Measurements from ENCODE around the gene SIK2.
A peak's percentile ranks its signal among the peaks of the same experiment; 100 is the strongest.
"Not testable (repeated sequence)": the region's sequence is repeated elsewhere in the genome, so short reads cannot be mapped to it uniquely, and the experiment has no call there.

Gene SIK2

DNA sequence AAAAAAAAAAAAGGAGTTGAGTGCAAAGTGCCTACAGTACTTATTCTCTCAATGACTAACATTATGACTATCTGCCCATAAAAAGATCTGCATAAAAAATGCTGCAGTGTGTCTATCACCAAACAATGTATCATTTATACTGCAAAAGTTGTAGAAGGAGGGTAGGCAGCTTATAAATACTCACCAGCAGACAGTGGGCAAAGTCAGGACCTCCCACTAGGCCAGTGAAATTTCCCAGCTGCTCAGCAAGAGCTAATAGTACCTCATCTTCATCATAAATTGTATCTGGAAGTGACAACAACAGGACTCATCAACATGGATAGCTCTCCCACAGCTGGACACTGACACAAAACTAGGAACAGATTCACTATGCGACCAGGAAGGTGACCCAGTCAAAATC lies 162.4 kb downstream of the SIK2 start:
- TF ChIP-seq, protein P1, sequence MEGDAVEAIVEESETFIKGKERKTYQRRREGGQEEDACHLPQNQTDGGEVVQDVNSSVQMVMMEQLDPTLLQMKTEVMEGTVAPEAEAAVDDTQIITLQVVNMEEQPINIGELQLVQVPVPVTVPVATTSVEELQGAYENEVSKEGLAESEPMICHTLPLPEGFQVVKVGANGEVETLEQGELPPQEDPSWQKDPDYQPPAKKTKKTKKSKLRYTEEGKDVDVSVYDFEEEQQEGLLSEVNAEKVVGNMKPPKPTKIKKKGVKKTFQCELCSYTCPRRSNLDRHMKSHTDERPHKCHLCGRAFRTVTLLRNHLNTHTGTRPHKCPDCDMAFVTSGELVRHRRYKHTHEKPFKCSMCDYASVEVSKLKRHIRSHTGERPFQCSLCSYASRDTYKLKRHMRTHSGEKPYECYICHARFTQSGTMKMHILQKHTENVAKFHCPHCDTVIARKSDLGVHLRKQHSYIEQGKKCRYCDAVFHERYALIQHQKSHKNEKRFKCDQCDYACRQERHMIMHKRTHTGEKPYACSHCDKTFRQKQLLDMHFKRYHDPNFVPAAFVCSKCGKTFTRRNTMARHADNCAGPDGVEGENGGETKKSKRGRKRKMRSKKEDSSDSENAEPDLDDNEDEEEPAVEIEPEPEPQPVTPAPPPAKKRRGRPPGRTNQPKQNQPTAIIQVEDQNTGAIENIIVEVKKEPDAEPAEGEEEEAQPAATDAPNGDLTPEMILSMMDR (IDR thresholded peaks at IDR 0.05; ENCODE audit: borderline replicate concordance, insufficient read depth, low read depth, low read length) = no peak
- H3K4me3 ChIP-seq (ENCODE audit: low read depth, low read length) = no peak overlapping the region

DNA sequence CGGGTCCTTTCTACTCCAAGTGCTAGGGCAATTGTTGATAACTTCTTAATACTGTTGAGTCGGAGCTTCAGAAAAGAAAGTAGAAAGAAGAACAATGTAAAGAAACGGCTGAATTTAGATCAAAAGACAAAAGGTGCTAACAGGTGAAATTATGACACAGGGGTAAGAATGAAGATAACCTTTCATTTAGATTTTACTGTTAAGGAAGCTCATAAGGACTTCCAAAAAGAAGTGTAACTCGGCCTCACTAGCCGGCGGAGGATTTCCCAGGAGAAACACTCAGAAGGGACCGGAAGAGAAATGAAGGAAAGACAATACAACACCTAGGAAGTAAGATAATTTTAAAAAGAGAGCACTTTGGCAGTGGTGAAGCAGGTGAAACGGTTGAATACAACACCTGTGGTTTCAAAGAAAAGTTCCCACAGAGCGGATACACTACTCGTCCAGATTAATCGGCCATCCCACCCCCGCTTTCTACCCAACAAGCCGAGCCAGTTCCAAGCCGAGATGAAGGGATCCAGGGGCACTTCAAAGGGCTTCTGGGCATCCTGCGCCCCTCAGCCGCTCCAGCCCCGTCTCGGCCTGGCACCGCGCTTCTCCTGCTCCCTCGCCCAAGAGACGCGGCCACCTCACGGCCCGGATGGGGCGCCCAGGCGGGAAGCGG lies 163.2 kb downstream of the SIK2 start:
- TF ChIP-seq, protein P1 (IDR thresholded peaks at IDR 0.05; ENCODE audit: borderline replicate concordance, insufficient read depth, low read depth, low read length) = no peak
- H3K4me3 ChIP-seq (ENCODE audit: low read depth, low read length) = peak overlapping the region; percentile 79

DNA sequence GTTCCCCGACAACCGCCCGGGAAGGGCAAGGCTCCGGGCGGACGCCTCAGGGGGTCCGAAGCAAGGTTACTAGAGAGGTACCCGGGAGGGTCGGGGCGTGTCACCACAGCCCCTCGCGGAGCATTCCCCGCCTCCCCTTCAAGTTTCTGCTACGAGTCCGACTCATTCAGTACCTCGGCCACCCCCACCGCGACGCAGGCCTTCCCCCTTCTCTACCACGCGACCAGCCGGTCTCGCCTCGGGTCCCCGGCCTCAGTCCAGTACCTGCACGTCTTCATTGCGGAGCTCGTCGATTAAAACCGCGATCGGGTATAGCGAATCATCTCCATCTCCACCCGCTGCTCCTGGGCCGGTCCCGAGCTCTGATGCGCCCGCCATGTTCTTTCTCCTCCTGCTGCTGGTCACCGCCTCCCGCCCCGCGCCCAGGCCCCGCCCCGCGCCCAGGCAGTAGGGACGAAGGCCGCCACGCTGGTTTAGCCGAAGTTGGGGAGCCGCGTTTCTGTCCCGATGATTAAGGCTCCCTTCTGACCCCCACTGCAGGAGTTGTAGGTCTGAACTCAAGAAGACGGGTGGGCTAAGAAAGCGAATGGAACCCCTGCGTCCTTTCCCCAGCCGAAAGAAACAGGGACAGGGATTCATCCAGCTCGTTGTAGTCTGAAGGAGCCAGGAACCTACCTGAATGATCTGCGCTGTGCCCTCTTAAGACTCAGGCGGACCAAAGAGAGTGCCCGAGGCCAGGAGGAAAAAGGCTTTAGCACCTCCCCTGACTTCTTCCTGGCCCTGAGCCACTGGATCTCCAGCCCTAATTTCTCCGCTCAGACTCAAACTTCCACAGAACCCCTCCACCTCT lies 164.0 kb downstream of the SIK2 start, which contains the start of gene PPP2R1B:
TSS of gene PPP2R1B (minus strand) at position 406 of the 850 bp plus-strand sequence. CDS start at position 378, 28 bp downstream.
- TF ChIP-seq, protein P1 (IDR thresholded peaks at IDR 0.05; ENCODE audit: borderline replicate concordance, insufficient read depth, low read depth, low read length) = no peak
- peak within 1 kb of the TSS; percentile 79 for H3K4me3 ChIP-seq (ENCODE audit: low read depth, low read length)

GRCh38 chr11:111766834-111767142 lies 164.5 kb downstream of the SIK2 start:
- TF ChIP-seq, protein P1 (IDR thresholded peaks at IDR 0.05; ENCODE audit: borderline replicate concordance, insufficient read depth, low read depth, low read length) = no peak
- peak overlapping the region; percentile 79 for H3K4me3 ChIP-seq (ENCODE audit: low read depth, low read length)

- H3K4me3 ChIP-seq (ENCODE audit: low read depth, low read length) = no peak overlapping the region
Measured at GRCh38 chr11:111770581-111771134, 168.4 kb downstream of the SIK2 start.

GRCh38 chr11:111771205-111771604 lies 169.0 kb downstream of the SIK2 start:
- H3K4me3 ChIP-seq (ENCODE audit: low read depth, low read length) = not testable (repeated sequence)

More at GRCh38 chr11:111770581-111771134, 168.4 kb downstream of the SIK2 start:
- TF ChIP-seq, protein P1 (IDR thresholded peaks at IDR 0.05; ENCODE audit: borderline replicate concordance, insufficient read depth, low read depth, low read length) = no peak

- TF ChIP-seq, protein P1 (IDR thresholded peaks at IDR 0.05; ENCODE audit: borderline replicate concordance, insufficient read depth, low read depth, low read length) = no peak
Measured at GRCh38 chr11:111772535-111772934, 170.3 kb downstream of the SIK2 start.

More at GRCh38 chr11:111772535-111772934, 170.3 kb downstream of the SIK2 start:
- H3K4me3 ChIP-seq (ENCODE audit: low read depth, low read length) = no peak overlapping the region
